ENCODE data around the gene UBE2C.
A peak's percentile ranks its signal among the peaks of the same experiment; 100 is the strongest.
"Not testable (repeated sequence)": the region's sequence is repeated elsewhere in the genome, so short reads cannot be mapped to it uniquely, and the experiment has no call there.

Gene UBE2C

GRCh38 chr20:45828589-45828988 is 16.1 kb downstream of the UBE2C start:
- H3K27ac Mint-ChIP-seq (ENCODE audit: low read depth): no peak overlapping the region
- no peaks in the 10 kb centered on the region for H3K9me3 Mint-ChIP-seq
- DNase-seq (ENCODE audit: low spot score in 2 of 2): no peak
- no peak overlapping the region for H3K4me3 Mint-ChIP-seq
- no peak for ATAC-seq (replicated peaks; ENCODE audit: extremely low read depth, poor library complexity, severe bottlenecking)
- peaks cover 16% of the 10 kb centered on the region for H3K27me3 Mint-ChIP-seq
- H3K36me3 Mint-ChIP-seq (ENCODE audit: insufficient read depth): peaks cover 4% of the 10 kb centered on the region
- peaks cover 24% of the 10 kb centered on the region for H3K4me1 Mint-ChIP-seq

- DNase-seq (ENCODE audit: low spot score in 2 of 2); H3K27me3 Mint-ChIP-seq; ATAC-seq (replicated peaks; ENCODE audit: extremely low read depth, poor library complexity, severe bottlenecking); H3K36me3 Mint-ChIP-seq (ENCODE audit: insufficient read depth); H3K4me3 Mint-ChIP-seq; H3K27ac Mint-ChIP-seq (ENCODE audit: low read depth); H3K9me3 Mint-ChIP-seq: not testable (repeated sequence)
- H3K4me1 Mint-ChIP-seq: peaks cover 14% of the 10 kb centered on the region
These were observed 17.2 kb downstream of the UBE2C start for GRCh38 chr20:45829673-45830106.

- Mint-ChIP-seq H3K27me3 (no peaks in the 10 kb centered on the region), H3K36me3 (ENCODE audit: insufficient read depth) (no peaks in the 10 kb centered on the region), H3K4me3 (peak overlapping the region; percentile 76), H3K9me3 (no peaks in the 10 kb centered on the region), H3K4me1 (peaks cover 11% of the 10 kb centered on the region), H3K27ac (ENCODE audit: low read depth) (peak overlapping the region; percentile 44)
- DNase-seq (ENCODE audit: low spot score in 2 of 2) (no peak), ATAC-seq (replicated peaks; ENCODE audit: extremely low read depth, poor library complexity, severe bottlenecking) (no peak)
These were observed 20.2 kb downstream of the UBE2C start for GRCh38 chr20:45832619-45833018.

GRCh38 chr20:45833030-45833882 is 20.8 kb downstream of the UBE2C start, which contains the start of gene SNX21:
SNX21 (plus strand) TSS chr20:45833799; CDS start chr20:45833920, 121 bp downstream.
- Mint-ChIP-seq H3K27ac (ENCODE audit: low read depth) (peak within 1 kb of the TSS; percentile 53), H3K27me3 (no peaks in the 10 kb centered on the region)
- no peak for DNase-seq (ENCODE audit: low spot score in 2 of 2)

GRCh38 chr20:45833883-45834796 is 21.7 kb downstream of the UBE2C start:
- ATAC-seq (replicated peaks; ENCODE audit: extremely low read depth, poor library complexity, severe bottlenecking): peak; percentile 47
- no peak for DNase-seq (ENCODE audit: low spot score in 2 of 2)
- Mint-ChIP-seq H3K36me3 (ENCODE audit: insufficient read depth) (no peaks in the 10 kb centered on the region), H3K4me3 (peak overlapping the region; percentile 76), H3K4me1 (peaks cover 11% of the 10 kb centered on the region), H3K27me3 (no peaks in the 10 kb centered on the region), H3K9me3 (no peaks in the 10 kb centered on the region), H3K27ac (ENCODE audit: low read depth) (peak overlapping the region; percentile 53)

More at GRCh38 chr20:45833030-45833882, 20.8 kb downstream of the UBE2C start, which contains the start of gene SNX21:
- peak; percentile 57 for ATAC-seq (replicated peaks; ENCODE audit: extremely low read depth, poor library complexity, severe bottlenecking)
- Mint-ChIP-seq H3K36me3 (ENCODE audit: insufficient read depth) (no peaks in the 10 kb centered on the region), H3K4me3 (peak within 1 kb of the TSS; percentile 76), H3K9me3 (no peaks in the 10 kb centered on the region), H3K4me1 (peaks cover 11% of the 10 kb centered on the region)

GRCh38 chr20:45834797-45835161 is 22.3 kb downstream of the UBE2C start:
- Mint-ChIP-seq H3K27me3 (no peaks in the 10 kb centered on the region), H3K36me3 (ENCODE audit: insufficient read depth) (no peaks in the 10 kb centered on the region), H3K9me3 (no peaks in the 10 kb centered on the region), H3K27ac (ENCODE audit: low read depth) (peak overlapping the region; percentile 53), H3K4me3 (peak overlapping the region; percentile 76), H3K4me1 (peaks cover 11% of the 10 kb centered on the region)
- DNase-seq (ENCODE audit: low spot score in 2 of 2) (no peak), ATAC-seq (replicated peaks; ENCODE audit: extremely low read depth, poor library complexity, severe bottlenecking) (no peak)

GRCh38 chr20:45835329-45835765 is 22.9 kb downstream of the UBE2C start:
- Mint-ChIP-seq H3K27me3 (no peaks in the 10 kb centered on the region), H3K36me3 (ENCODE audit: insufficient read depth) (no peaks in the 10 kb centered on the region), H3K27ac (ENCODE audit: low read depth) (no peak overlapping the region), H3K9me3 (no peaks in the 10 kb centered on the region), H3K4me3 (peak overlapping the region; percentile 76), H3K4me1 (peaks cover 11% of the 10 kb centered on the region)
- DNase-seq (ENCODE audit: low spot score in 2 of 2): no peak
- no peak for ATAC-seq (replicated peaks; ENCODE audit: extremely low read depth, poor library complexity, severe bottlenecking)

- Mint-ChIP-seq H3K36me3 (ENCODE audit: insufficient read depth) (no peaks in the 10 kb centered on the region), H3K4me3 (peak overlapping the region; percentile 29), H3K27ac (ENCODE audit: low read depth) (no peak overlapping the region), H3K9me3 (no peaks in the 10 kb centered on the region), H3K4me1 (peaks cover 11% of the 10 kb centered on the region), H3K27me3 (no peaks in the 10 kb centered on the region)
- DNase-seq (ENCODE audit: low spot score in 2 of 2) (no peak), ATAC-seq (replicated peaks; ENCODE audit: extremely low read depth, poor library complexity, severe bottlenecking) (no peak)
These were observed 23.4 kb downstream of the UBE2C start for GRCh38 chr20:45835825-45836224.

GRCh38 chr20:45836841-45837240 is 24.4 kb downstream of the UBE2C start:
- H3K27me3 Mint-ChIP-seq: no peaks in the 10 kb centered on the region
- DNase-seq (ENCODE audit: low spot score in 2 of 2): no peak

GRCh38 chr20:45840700-45841198 is 28.3 kb downstream of the UBE2C start:
- Mint-ChIP-seq H3K27me3 (no peaks in the 10 kb centered on the region), H3K9me3 (no peaks in the 10 kb centered on the region), H3K27ac (ENCODE audit: low read depth) (no peak overlapping the region), H3K36me3 (ENCODE audit: insufficient read depth) (peaks cover 17% of the 10 kb centered on the region), H3K4me1 (peaks cover 17% of the 10 kb centered on the region), H3K4me3 (no peak overlapping the region)
- no peak for DNase-seq (ENCODE audit: low spot score in 2 of 2)
- no peak for ATAC-seq (replicated peaks; ENCODE audit: extremely low read depth, poor library complexity, severe bottlenecking)

More at GRCh38 chr20:45836841-45837240, 24.4 kb downstream of the UBE2C start:
- H3K9me3 Mint-ChIP-seq: no peaks in the 10 kb centered on the region
- no peaks in the 10 kb centered on the region for H3K36me3 Mint-ChIP-seq (ENCODE audit: insufficient read depth)
- H3K27ac Mint-ChIP-seq (ENCODE audit: low read depth): no peak overlapping the region
- H3K4me3 Mint-ChIP-seq: no peak overlapping the region
- peaks cover 11% of the 10 kb centered on the region for H3K4me1 Mint-ChIP-seq
- ATAC-seq (replicated peaks; ENCODE audit: extremely low read depth, poor library complexity, severe bottlenecking): no peak

- H3K27ac Mint-ChIP-seq (ENCODE audit: low read depth): no peak overlapping the region
- peaks cover 17% of the 10 kb centered on the region for H3K4me1 Mint-ChIP-seq
- no peaks in the 10 kb centered on the region for H3K27me3 Mint-ChIP-seq
These were observed 29.1 kb downstream of the UBE2C start for GRCh38 chr20:45841407-45842129.

More at GRCh38 chr20:45841407-45842129, 29.1 kb downstream of the UBE2C start:
- Mint-ChIP-seq H3K36me3 (ENCODE audit: insufficient read depth) (peaks cover 23% of the 10 kb centered on the region), H3K9me3 (no peaks in the 10 kb centered on the region), H3K4me3 (no peak overlapping the region)
- ATAC-seq (replicated peaks; ENCODE audit: extremely low read depth, poor library complexity, severe bottlenecking) (no peak), DNase-seq (ENCODE audit: low spot score in 2 of 2) (no peak)
